Measurements from ENCODE around the gene NECTIN1. TPM values are rescaled to one million over a fixed set of nuclear protein-coding genes. Genes with fewer than 3 reads are reported as not detected.

The NECTIN1 gene
- total RNA-seq (2022; extraction: Qiagen RNA extraction), result 7.6 to 10.7 TPM (median 9.9 TPM) in 5 replicates

GRCh38 chr11:119728651-119729580, at the start of gene NECTIN1:
Gene NECTIN1 (minus strand): TSS chr11:119729200. CDS start chr11:119728553, 647 bp downstream.

Data from A549 treated with Mapracorat at 1 μM for 4 hours (cell line).